Stimulated activated memory B cell treated with anti-CD40 and anti-IgM and Interleukin-4, amounts not matched to agents 10 μg/mL and 1 μg/mL and 100 μg/mL, for 72 hours (primary cell): ENCODE results near the gene FAM89A.
"Not testable (repeated sequence)": the region's sequence is repeated elsewhere in the genome, so short reads cannot be mapped to it uniquely, and the experiment has no call there.

Experiments
- ATAC-seq: fragments of 150-1000 bp; cut with Tn5 transposase; 2 replicates; pipeline ENCODE4 v1.10.0; 2021
- H3K27ac Mint-ChIP-seq: one replicate; pipeline ENCODE4 v1.8.0; 2022; ENCODE audit warnings: mild to moderate bottlenecking, mixed read lengths
- H3K27me3 Mint-ChIP-seq: one replicate; pipeline ENCODE4 v1.8.0; 2022; ENCODE audit warnings: mixed read lengths
- H3K36me3 Mint-ChIP-seq: one replicate; pipeline ENCODE4 v1.8.0; 2022; ENCODE audit warnings: mixed read lengths
- H3K4me1 Mint-ChIP-seq: one replicate; pipeline ENCODE4 v1.8.0; 2022; ENCODE audit warnings: mixed read lengths
- H3K4me3 Mint-ChIP-seq: one replicate; pipeline ENCODE4 v1.8.0; 2022; ENCODE audit warnings: mild to moderate bottlenecking, moderate library complexity, mixed read lengths
- H3K9me3 Mint-ChIP-seq: one replicate; pipeline ENCODE4 v1.8.0; 2022; ENCODE audit warnings: mixed read lengths

Gene FAM89A

DNA sequence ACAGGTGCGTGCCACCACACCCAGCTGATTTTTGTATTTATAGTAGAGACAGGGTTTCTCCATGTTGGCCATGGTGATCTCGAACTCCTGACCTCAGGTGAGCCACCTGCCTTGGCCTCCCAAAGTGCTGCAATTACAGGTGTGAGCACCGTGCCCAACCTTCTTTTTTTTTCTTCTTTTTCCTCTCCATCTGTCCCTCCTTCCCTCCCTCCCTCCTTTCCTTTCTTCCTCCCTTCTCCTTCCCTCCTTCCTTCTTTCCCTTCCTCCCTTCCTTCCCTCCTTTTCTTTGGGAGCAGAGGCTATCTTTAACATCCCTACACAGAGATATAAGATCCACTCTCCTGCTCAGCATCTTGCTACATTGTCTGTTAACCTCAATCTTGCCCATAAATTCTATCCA lies 24.4 kb upstream of the FAM89A start:
- Mint-ChIP-seq H3K9me3 (peaks cover 2% of the 10 kb centered on the region), H3K4me1 (no peaks in the 10 kb centered on the region), H3K36me3 (no peaks in the 10 kb centered on the region), H3K4me3 (no peak overlapping the region), H3K27me3 (peaks cover 23% of the 10 kb centered on the region), H3K27ac (no peak overlapping the region)
- ATAC-seq: no peak

DNA sequence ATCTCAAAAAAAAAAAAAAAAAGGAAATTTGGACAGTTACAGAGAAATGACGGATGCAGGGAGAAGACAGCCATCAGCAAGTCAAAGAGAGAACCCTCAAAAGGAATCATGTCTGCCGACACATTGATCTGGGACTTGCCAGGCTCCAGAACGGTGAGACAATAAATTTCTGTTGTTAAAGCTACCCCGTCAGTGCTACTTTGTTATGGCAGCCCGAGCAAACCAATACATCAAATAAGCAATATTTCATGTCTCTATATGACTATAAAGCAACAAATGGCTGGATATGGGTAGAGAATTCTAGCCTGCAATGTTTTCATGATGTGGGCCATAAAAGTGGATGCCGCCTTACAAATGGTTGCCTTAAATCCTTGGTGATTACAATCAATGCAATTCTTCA lies 23.3 kb upstream of the FAM89A start:
- Mint-ChIP-seq H3K4me1 (no peaks in the 10 kb centered on the region), H3K9me3 (peaks cover 2% of the 10 kb centered on the region), H3K4me3 (no peak overlapping the region), H3K27me3 (peaks cover 23% of the 10 kb centered on the region), H3K27ac (no peak overlapping the region), H3K36me3 (no peaks in the 10 kb centered on the region)
- no peak for ATAC-seq

DNA sequence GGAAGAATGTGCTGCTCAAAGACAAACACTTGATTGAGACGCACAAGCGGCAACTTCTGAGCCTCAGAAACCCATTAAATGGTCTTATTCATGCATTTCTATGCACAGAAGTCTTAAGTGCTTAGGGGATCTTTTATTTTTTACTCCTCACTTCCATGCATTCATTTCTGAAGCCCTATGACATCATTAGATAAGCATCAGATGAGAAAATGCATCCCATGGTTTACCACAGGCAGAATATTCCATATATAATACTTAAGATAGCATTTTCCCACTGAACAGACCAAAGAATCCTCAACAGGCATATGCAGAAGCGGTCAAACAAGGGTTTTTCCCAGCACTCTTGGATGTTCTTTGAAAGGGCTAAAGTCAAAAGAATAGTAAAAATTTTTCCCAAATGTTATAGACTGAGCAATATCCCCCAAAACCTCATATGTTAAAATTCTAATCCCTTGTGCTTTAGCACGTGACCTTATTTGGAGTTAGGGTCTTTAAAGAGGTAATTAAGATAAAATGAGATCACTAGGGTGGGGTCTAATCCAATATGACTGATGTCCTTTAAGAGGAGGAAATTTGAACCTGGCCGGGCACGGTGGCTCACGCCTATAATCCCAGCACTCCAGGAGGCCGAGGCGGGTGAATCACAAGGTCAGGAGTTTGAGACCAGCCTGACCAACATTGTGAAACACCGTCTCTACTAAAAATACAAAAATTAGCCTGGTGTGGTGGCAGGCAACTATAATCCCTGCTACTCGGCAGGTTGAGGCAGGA lies 22.6 kb upstream of the FAM89A start:
- Mint-ChIP-seq H3K4me3 (no peak overlapping the region), H3K9me3 (peaks cover 2% of the 10 kb centered on the region), H3K36me3 (no peaks in the 10 kb centered on the region), H3K4me1 (no peaks in the 10 kb centered on the region), H3K27ac (no peak overlapping the region), H3K27me3 (peaks cover 23% of the 10 kb centered on the region)
- no peak for ATAC-seq

DNA sequence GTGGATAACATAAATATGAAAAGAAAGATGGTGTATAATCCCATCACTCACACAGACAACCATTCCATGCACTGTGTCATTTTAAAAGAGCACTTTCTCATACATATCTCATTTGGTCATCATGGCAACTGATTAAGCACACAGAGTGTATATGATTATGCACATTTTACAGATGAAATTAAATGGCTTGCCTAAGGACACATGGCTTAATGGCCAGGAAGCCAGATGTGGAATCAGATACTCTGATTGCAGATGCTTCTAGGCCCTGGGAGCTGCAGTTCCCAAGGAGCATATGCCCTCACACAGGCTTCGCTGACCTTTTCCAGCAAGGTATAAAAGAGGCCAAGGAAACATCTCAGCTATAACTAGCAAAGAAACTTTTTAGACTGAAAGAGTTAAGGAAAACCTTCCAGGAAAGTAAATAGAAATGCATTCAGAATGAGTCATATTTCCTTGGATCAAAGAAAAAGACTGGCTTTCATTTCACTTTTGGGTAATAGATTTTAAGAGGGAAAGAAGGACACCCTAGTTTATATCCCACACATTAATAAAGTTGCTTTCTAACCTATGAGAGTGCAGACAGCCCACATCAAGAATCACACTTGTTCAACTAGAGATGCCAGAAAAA lies 19.6 kb upstream of the FAM89A start:
- Mint-ChIP-seq H3K4me3 (no peak overlapping the region), H3K36me3 (no peaks in the 10 kb centered on the region), H3K4me1 (no peaks in the 10 kb centered on the region), H3K27me3 (peaks cover 15% of the 10 kb centered on the region), H3K27ac (no peak overlapping the region), H3K9me3 (peaks cover 2% of the 10 kb centered on the region)
- ATAC-seq: no peak

DNA sequence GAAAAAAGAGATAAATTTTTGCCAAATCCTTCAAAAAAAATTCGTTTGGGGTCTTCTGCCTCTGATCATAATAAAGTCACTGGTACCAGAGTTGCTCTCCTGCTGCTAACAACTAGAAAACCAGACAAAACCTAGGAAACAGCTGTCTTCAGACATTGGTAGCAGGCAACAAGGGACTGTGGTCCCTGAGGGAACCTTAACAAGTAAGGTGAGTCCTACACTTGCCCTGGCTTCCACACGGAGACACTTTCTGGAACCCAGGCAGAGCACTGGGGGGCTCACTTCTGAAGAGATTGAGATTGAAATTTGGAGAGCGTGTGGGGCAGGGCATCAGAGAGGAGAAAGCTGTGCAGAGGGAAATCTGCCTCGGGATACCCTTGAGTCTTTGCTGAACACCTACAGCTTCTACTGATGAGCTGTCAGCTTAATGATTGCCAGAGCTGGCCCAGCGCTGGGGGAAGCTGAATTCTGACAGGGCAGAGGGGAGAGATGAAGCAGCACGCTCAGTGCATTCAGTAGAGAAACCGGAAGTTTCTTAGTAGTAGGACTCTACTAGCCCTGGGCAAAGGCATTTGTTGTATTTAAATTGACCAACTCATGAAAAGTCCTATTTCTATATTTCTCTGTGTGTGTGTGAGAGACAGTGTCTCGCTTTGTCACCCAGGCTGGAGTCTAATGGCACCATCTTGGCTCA lies 18.5 kb upstream of the FAM89A start:
- Mint-ChIP-seq H3K27me3 (peaks cover 15% of the 10 kb centered on the region), H3K9me3 (peaks cover 2% of the 10 kb centered on the region), H3K27ac (no peak overlapping the region), H3K4me3 (no peak overlapping the region), H3K36me3 (no peaks in the 10 kb centered on the region), H3K4me1 (peaks cover 9% of the 10 kb centered on the region)
- ATAC-seq: no peak

DNA sequence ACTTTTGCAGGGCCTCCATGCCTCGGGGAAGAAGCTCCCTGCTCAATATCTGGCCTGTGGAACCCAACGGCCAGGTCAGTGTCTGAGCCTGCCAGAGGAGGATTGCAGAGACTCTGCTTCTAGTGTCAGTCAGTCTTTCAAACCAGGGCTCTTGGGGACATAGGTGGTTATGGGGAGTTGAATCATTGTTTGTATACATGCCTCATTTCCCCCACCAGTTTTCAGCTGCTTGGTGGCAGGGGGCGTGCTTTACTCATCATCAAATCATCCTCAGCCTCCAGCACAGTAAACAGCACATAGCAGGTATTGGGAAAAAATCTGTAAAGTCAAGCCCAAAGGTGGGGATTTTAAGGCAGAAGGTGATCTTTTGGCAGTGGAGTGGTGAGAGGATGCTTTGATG lies 17.4 kb upstream of the FAM89A start:
- no peak overlapping the region for H3K4me3 Mint-ChIP-seq
- H3K4me1 Mint-ChIP-seq: peaks cover 16% of the 10 kb centered on the region
- no peak for ATAC-seq

DNA sequence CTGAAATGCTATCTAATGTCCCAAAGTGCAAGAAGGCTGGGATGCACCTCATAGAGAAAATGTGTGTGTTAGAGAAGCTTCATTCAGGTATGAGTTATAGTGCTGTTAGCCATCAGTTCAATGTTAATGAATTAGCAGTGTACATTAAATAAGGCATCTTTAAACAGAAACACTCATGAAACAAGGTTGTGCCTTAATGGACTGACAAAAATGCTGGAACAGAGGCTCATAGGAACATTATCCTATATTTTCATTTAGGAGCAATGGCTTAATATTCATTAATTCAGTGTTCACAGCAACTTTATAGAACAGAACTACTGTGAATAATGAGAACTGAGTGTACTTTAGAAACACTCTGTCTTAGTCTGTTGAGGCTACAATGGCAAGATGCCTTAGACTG lies 15.2 kb upstream of the FAM89A start:
- Mint-ChIP-seq H3K4me1 (peaks cover 16% of the 10 kb centered on the region), H3K27me3 (no peaks in the 10 kb centered on the region), H3K9me3 (peaks cover 2% of the 10 kb centered on the region), H3K27ac (no peak overlapping the region), H3K4me3 (no peak overlapping the region), H3K36me3 (no peaks in the 10 kb centered on the region)
- ATAC-seq: no peak

More for the DNA sequence above, 17.4 kb upstream of the FAM89A start:
- Mint-ChIP-seq H3K36me3 (no peaks in the 10 kb centered on the region), H3K27ac (no peak overlapping the region), H3K9me3 (peaks cover 2% of the 10 kb centered on the region), H3K27me3 (peaks cover 15% of the 10 kb centered on the region)

DNA sequence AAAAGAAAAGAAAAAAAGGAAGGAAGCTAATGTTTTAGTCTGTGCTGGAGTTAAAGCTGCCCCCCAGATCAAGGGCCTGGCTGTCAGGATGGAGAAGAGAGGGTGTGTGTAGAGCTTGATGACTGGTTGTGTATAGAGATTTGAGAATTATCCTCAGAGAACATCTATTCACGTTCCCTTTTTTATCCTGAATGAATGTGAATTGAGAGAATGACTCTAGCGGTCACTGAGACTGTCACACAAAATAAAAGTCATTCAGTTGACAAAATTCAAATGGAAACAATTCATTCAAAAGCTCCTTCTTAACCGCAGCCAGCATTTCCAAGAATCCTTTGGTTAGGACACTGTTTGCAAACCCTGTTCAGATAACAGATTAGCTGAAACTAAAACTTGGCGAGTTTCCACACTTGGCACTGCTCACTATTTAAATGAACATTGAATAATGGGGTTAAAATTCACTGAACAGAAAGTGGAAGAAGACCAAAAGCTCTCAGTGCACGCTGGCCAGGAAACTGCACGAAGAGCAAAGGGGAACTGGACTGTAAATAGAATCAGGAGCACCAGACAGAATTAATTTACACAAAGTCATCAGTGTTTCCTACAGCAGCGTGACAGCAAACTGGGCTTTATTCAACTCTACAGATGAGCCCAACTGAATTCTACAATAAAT lies 13.6 kb upstream of the FAM89A start:
- H3K9me3 Mint-ChIP-seq: peaks cover 2% of the 10 kb centered on the region
- no peaks in the 10 kb centered on the region for H3K27me3 Mint-ChIP-seq
- no peaks in the 10 kb centered on the region for H3K36me3 Mint-ChIP-seq
- H3K4me3 Mint-ChIP-seq: peak overlapping the region; percentile 32
- peak; percentile 74 for ATAC-seq
- peaks cover 16% of the 10 kb centered on the region for H3K4me1 Mint-ChIP-seq
- peak overlapping the region; percentile 52 for H3K27ac Mint-ChIP-seq

DNA sequence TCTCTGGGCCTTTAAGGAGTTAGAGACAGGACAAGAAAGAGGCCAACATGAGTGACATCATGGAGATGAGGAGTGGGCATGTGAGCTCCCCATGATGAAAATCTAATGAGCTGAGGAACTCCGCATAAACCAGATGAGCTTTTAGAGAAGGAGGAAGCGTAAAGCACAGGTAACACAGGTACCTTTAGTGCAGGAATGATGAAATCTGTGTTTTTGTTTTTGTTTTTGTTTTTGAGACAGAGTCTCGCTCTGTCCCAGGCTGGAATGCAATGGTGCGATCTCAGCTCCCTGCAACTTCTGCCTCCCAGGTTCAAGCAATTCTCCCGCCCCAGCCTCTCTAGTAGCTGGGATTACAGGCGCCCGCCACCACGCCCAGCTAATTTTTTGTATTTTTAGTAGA lies 12.7 kb upstream of the FAM89A start:
- ATAC-seq: no peak
- H3K4me1 Mint-ChIP-seq: peaks cover 16% of the 10 kb centered on the region
- H3K4me3 Mint-ChIP-seq: no peak overlapping the region
- peak overlapping the region; percentile 52 for H3K27ac Mint-ChIP-seq
- no peaks in the 10 kb centered on the region for H3K36me3 Mint-ChIP-seq
- H3K27me3 Mint-ChIP-seq: peaks cover 3% of the 10 kb centered on the region
- peaks cover 2% of the 10 kb centered on the region for H3K9me3 Mint-ChIP-seq

DNA sequence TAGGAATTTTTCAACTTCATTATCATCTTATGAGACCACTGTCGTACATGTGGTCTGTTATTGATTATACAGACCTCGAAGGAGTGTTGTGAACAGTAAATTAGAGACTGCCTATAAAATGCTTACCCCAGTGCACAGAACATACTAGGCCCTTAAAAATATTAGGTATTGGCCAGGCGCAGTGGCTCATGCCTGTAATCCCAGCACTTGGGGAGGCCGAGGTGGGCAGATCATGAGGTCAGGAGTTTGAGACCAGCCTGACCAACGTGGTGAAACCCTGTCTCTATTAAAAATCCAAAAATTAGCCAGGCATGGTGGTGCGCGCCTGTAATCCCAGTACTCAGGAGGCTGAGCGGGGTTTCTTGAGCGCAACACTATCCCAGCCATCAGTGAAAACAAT lies 10.9 kb upstream of the FAM89A start:
- peaks cover 16% of the 10 kb centered on the region for H3K4me1 Mint-ChIP-seq
- H3K36me3 Mint-ChIP-seq, H3K4me3 Mint-ChIP-seq, H3K27ac Mint-ChIP-seq, ATAC-seq, H3K9me3 Mint-ChIP-seq: not testable (repeated sequence)
- H3K27me3 Mint-ChIP-seq: peaks cover 19% of the 10 kb centered on the region

DNA sequence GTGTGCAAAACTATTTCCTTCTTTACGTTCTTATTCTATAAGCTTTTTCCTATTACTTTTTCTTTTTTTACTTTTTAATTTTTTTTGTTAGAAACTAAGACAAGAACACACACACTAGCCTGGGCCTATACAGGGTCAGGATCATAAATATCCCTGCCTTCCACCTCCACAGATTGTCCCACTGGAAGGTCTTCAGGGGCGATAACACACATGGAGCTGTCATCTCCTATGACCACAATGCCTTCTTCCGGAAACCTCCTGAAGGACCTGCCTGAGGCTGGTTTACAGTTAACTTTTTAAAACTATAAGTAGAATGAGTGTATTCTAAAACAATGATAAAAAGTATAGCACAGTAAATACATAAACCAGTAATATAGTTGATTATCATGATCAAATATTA lies 10.3 kb upstream of the FAM89A start:
- ATAC-seq: no peak
- H3K27me3 Mint-ChIP-seq: peaks cover 25% of the 10 kb centered on the region
- H3K4me1 Mint-ChIP-seq: peaks cover 16% of the 10 kb centered on the region
- H3K36me3 Mint-ChIP-seq: no peaks in the 10 kb centered on the region
- peaks cover 3% of the 10 kb centered on the region for H3K9me3 Mint-ChIP-seq
- no peak overlapping the region for H3K4me3 Mint-ChIP-seq
- no peak overlapping the region for H3K27ac Mint-ChIP-seq

DNA sequence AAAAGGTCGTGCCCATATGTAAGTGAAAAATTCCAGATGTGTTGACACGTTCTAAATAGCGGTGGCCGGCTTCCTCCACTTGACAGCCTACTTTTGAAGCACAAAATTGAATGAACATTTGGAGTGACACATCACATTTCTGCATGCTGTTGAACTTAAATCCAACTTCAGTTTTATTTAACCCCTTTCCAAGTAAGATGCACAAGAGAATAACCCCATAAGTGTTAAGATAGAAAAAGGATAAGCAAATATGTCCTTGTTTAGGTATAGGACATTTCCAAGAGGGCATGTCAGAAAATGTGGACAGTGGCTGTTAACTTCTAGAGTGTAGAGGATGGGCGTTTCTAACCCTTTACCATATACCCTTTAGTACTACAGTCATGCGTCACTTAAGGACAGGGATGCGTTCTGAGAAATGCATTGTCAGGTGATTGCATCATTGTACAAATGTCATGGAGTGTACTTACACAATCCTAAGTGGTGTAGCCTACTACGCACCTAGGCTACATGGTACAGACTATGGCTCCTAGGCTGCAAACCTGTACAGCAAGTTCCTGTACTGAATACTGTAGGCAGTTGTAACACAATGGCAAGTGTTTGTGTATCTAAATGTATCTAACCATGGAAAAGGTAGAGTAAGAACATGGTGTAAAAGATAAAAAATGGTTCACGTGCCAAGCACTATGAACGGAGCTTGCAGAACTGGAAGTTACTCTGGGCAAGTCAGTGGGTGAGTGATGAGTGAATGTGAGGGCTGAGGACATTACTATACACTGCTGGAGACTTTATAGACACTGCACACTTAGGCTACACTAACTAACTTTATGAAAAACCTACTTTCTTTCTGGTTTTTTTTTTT lies 9.3 kb upstream of the FAM89A start:
- Mint-ChIP-seq H3K9me3 (peaks cover 11% of the 10 kb centered on the region), H3K36me3 (no peaks in the 10 kb centered on the region), H3K27me3 (peaks cover 33% of the 10 kb centered on the region), H3K4me3 (no peak overlapping the region), H3K27ac (no peak overlapping the region), H3K4me1 (peaks cover 16% of the 10 kb centered on the region)
- ATAC-seq: no peak

DNA sequence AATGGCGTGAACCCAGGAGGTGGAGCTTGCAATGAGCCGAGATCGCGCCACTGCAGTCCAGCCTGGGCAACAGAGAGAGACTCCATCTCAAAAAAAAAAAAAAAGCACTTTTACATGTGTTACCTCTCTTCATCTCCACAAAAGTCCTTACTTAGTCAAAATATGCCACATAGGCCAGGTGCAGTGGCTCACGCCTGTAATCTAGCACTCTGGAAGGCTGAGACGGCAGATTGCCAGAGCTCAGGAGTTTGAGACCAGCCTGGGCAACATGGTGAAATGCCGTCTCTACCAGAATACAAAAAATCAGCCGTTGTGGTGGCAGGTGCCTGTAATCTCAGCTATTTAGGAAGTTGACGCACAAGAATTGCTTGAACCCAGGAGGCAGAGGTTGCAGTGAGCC lies 8.4 kb upstream of the FAM89A start:
- peaks cover 33% of the 10 kb centered on the region for H3K27me3 Mint-ChIP-seq

DNA sequence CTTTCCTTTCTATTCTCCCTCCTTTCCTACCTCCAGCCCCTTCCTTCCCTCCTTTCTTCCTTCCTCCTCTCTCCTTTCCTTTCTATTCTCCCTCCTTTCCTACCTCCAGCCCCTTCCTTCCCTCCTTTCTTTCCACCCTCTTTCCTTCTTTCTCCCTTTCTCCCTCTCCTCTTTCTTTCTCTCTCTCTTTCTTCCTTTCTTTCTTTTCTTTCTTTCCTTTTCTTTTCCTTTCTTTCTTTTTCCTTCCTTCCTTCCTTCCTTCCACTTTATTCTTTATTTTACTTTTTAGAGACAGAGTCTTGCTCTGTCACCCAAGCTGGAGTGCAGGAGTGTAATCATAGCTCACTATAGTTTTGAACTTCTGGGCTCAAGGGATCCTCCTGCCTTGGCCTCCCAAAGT lies 7.5 kb upstream of the FAM89A start:
- not testable (repeated sequence) for H3K4me3 Mint-ChIP-seq, H3K4me1 Mint-ChIP-seq, ATAC-seq, H3K36me3 Mint-ChIP-seq, H3K27ac Mint-ChIP-seq
- Mint-ChIP-seq H3K27me3 (peaks cover 33% of the 10 kb centered on the region), H3K9me3 (peaks cover 11% of the 10 kb centered on the region)

More for the DNA sequence above, 8.4 kb upstream of the FAM89A start:
- H3K4me1 Mint-ChIP-seq, ATAC-seq, H3K4me3 Mint-ChIP-seq, H3K36me3 Mint-ChIP-seq, H3K27ac Mint-ChIP-seq: not testable (repeated sequence)
- peaks cover 11% of the 10 kb centered on the region for H3K9me3 Mint-ChIP-seq
